CD4-positive, alpha-beta memory T cell (primary cell): ENCODE data around the gene EHD3. TPM values are rescaled to one million over a fixed set of nuclear protein-coding genes. Genes with fewer than 3 reads are reported as not detected.

ENCODE experiments used
- CTCF ChIA-PET: fragments of 350-600 bp; sonication (Branson Sonifier 250); formaldehyde crosslinking; loops from one replicate; lab custom pipeline; 2021; ENCODE audit warnings: inconsistent platforms; ENCODE audit not compliant: partially characterized antibody; lab: Charles Lee
- POLR2A ChIA-PET: fragments of 350-600 bp; sonication (Branson Sonifier 250); formaldehyde crosslinking; loops from one replicate; lab custom pipeline; 2021; ENCODE audit not compliant: partially characterized antibody; lab: Charles Lee
- DNase-seq, 5 donors: peaks; one replicate each; pipeline versions ENCODE4 v3.0.0 to v3.0.0-alpha.2; 2020 to 2022; ENCODE audit warnings: mixed read lengths in 1 of 5
- H3K27ac ChIP-seq: one replicate; pipeline ENCODE4 v1.7.0; 2013; ENCODE audit warnings: low read depth, low read length
- H3K27me3 ChIP-seq: 2 replicates; pipeline ENCODE4 v1.7.0; 2013; ENCODE audit warnings: mild to moderate bottlenecking, low read length, moderate library complexity; ENCODE audit not compliant: insufficient read depth
- H3K36me3 ChIP-seq: 2 replicates; pipeline ENCODE4 v1.7.0; 2013; ENCODE audit warnings: mild to moderate bottlenecking, low read length, moderate library complexity; ENCODE audit not compliant: insufficient read depth
- H3K4me1 ChIP-seq: 2 replicates; pipeline ENCODE4 v1.7.0; 2013; ENCODE audit warnings: mild to moderate bottlenecking, low read length, moderate library complexity; ENCODE audit not compliant: insufficient read depth
- H3K4me3 ChIP-seq, 2 donors: one replicate each; pipeline ENCODE4 v1.7.0; 2013; ENCODE audit warnings: low read length in 2 of 2, mild to moderate bottlenecking in 1 of 2
- H3K9me3 ChIP-seq, 2 donors: one replicate each; pipeline ENCODE4 v1.7.0; 2013; ENCODE audit warnings: low read length in 2 of 2, control low read depth in 1 of 2; ENCODE audit not compliant: control insufficient read depth in 1 of 2
- H3K27ac Mint-ChIP-seq, 7 donors: one replicate each; pipeline ENCODE4 v1.8.0; 2020 to 2021; ENCODE audit warnings: mixed read lengths in 7 of 7, mild to moderate bottlenecking in 6 of 7, inconsistent platforms in 3 of 7, moderate library complexity in 3 of 7
- H3K27me3 Mint-ChIP-seq, 2 donors: one replicate each; pipeline ENCODE4 v1.8.0; 2020 to 2021; ENCODE audit warnings: mixed read lengths in 2 of 2
- H3K36me3 Mint-ChIP-seq, 2 donors: one replicate each; pipeline ENCODE4 v1.8.0; 2020 to 2021; ENCODE audit warnings: mixed read lengths in 2 of 2, inconsistent platforms in 1 of 2, mild to moderate bottlenecking in 1 of 2
- H3K4me1 Mint-ChIP-seq, 4 donors: one replicate each; pipeline ENCODE4 v1.8.0; 2020 to 2021; ENCODE audit warnings: mixed read lengths in 4 of 4, mild to moderate bottlenecking in 1 of 4
- H3K4me3 Mint-ChIP-seq, 8 donors: one replicate each; pipeline ENCODE4 v1.8.0; 2020 to 2021; ENCODE audit warnings: mixed read lengths in 8 of 8, mild to moderate bottlenecking in 7 of 8, moderate library complexity in 6 of 8, inconsistent platforms in 3 of 8
- H3K9me3 Mint-ChIP-seq, 8 donors: one replicate each; pipeline ENCODE4 v1.8.0; 2020 to 2021; ENCODE audit warnings: mixed read lengths in 8 of 8, mild to moderate bottlenecking in 5 of 8, inconsistent platforms in 3 of 8, moderate library complexity in 1 of 8
- intact Hi-C: fragments of 100-400 bp; cut with micrococcal nuclease; formaldehyde crosslinking; loops from one replicate; pipeline ENCODE4 v1.15.1; 2023
- polyA plus RNA-seq, 2 donors: library from polyadenylated mRNA; unstranded; fragments of 300-500 nt; fragmentation: Illumina TruSeq; gene quantifications; one replicate each; pipeline ENCODE4 v1.2.3, GENCODE V29; 2021
- total RNA-seq, 2 experiments: library from RNA; stranded (reverse); gene quantifications; one replicate each; pipeline ENCODE4 v1.2.3, GENCODE V29; 2021

The EHD3 gene
- total and polyA plus RNA-seq, 4 experiments from 2014 or later: 2.3 to 4.4 (median 4.2) TPM

DNA sequence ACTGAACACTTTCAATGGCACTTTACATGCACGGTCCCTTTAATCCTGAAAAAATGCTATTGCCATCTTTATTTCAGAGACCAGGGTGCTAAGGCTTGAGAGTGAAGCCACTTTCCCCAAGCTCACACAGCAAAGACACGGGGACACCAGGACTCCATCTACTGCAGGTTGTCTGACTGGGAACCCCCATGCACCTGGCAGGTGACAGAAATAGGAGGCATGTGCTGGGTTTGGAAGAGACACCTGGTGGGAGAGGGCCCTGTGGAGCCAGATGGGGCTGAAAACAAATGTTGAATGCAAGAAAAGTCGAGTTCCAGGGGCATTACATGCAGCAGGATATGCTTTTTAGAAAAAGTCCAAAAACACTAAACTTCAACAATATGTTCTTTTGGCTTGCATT, 5.2 kb upstream of the EHD3 start:
- Mint-ChIP-seq H3K9me3 (peaks cover 0 to 2% (median 0%) of the 10 kb centered on the region in 8 donors), H3K27ac (no peak overlapping the region), H3K4me3 (no peak overlapping the region), H3K4me1 (peaks cover 5 to 10% (median 8%) of the 10 kb centered on the region in 4 donors), H3K36me3 (no peaks in the 10 kb centered on the region), H3K27me3 (peaks cover 9 to 14% of the 10 kb centered on the region in 2 donors)
- H3K4me1 ChIP-seq: peaks cover 7% of the 10 kb centered on the region
- no peaks in the 10 kb centered on the region for H3K9me3 ChIP-seq
- ChIA-PET POLR2A (no interaction called here), CTCF (interaction anchor here (0.8 kb wide), 1 partner anchor 1064 kb away, joined by 4 read pairs; no protein-coding TSS in a partner anchor)
- intact Hi-C loops: no loop called here
- H3K4me3 ChIP-seq: no peak overlapping the region
- peaks cover 6% of the 10 kb centered on the region for H3K27me3 ChIP-seq
- H3K36me3 ChIP-seq: no peaks in the 10 kb centered on the region
- DNase-seq: no peak
- H3K27ac ChIP-seq: no peak overlapping the region

DNA sequence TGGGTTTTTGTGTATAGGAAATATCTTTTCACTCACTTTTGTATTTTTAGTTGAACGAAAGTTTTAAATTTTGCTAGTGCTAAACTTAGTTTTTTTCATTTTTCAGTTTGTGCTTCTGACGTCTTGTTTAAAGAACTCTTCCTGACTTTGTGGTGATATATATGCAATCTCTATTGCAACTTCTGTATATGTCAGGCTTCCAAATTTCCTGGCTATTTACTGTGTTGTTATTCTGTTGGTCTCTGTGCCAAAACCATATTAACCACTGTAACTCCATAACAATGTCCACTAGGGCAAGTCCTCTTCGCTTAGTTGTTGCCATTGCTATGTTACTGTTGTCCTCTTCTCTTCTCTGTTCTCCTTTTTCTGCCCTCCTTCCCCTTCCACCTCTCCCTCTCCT, 3.2 kb upstream of the EHD3 start:
- no peak overlapping the region for H3K4me3 ChIP-seq
- Mint-ChIP-seq H3K9me3 (no peaks in the 10 kb centered on the region), H3K4me3 (no peak overlapping the region), H3K36me3 (no peaks in the 10 kb centered on the region), H3K27me3 (peaks cover 1 to 8% of the 10 kb centered on the region in 2 donors), H3K27ac (no peak overlapping the region), H3K4me1 (peaks cover 13 to 23% (median 19%) of the 10 kb centered on the region in 4 donors)
- no peaks in the 10 kb centered on the region for H3K9me3 ChIP-seq
- peaks cover 20% of the 10 kb centered on the region for H3K4me1 ChIP-seq
- intact Hi-C loops: no loop called here
- ChIA-PET POLR2A (interaction anchor here (1.0 kb wide), 1 partner anchor 22 kb away, joined by 6 read pairs; no protein-coding TSS in a partner anchor), CTCF (no interaction called here)
- no peak for DNase-seq
- H3K27me3 ChIP-seq: peaks cover 6% of the 10 kb centered on the region
- H3K36me3 ChIP-seq: no peaks in the 10 kb centered on the region
- H3K27ac ChIP-seq: no peak overlapping the region

DNA sequence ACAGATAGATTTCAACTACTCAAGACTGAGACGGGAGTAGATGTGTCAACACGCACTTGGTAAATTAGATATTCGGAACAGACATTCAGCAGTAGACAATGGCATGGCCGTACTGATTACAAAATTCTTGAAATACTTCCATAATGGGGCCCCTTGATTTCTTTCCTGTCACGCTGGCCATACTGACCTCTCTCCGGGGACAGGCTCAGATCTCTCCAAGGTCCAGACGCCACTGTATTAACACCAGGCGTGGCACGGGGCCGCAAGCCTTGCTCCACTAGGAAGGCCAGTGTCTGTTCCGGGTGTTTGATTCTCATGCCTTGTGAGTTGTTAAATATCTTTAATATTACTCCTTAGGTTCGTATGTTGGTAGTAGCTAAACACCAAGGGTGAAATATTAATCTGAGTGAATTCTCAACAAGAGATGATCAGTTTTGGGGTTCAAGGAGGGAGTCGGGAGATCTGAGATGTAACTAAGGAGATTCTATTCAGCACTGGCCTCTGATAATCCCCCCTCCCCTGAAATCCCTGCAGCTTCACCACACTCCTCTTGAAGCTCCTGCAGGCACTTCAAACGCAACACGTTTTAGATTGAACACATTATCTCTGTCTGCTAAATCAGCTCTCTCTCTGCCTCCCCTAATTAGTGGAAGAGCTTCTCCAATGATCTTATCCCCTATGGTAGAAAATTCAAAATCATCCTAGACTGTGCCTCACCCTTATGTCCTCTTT, 2.2 kb upstream of the EHD3 start:
- H3K36me3 ChIP-seq: no peaks in the 10 kb centered on the region
- peak overlapping the region in 1 of 7 donors; percentile 19 for H3K27ac Mint-ChIP-seq
- H3K9me3 Mint-ChIP-seq: no peaks in the 10 kb centered on the region
- H3K4me3 Mint-ChIP-seq: peak overlapping the region in 1 of 8 donors; percentile 21
- peaks cover 22% of the 10 kb centered on the region for H3K4me1 ChIP-seq
- H3K27me3 ChIP-seq: peaks cover 6% of the 10 kb centered on the region
- CTCF ChIA-PET: no interaction called here
- no peak for DNase-seq
- intact Hi-C loops: no loop called here
- H3K4me3 ChIP-seq: no peak overlapping the region
- no peaks in the 10 kb centered on the region for H3K9me3 ChIP-seq
- POLR2A ChIA-PET: no interaction called here
- no peak overlapping the region for H3K27ac ChIP-seq
- peaks cover 1 to 8% of the 10 kb centered on the region in 2 donors for H3K27me3 Mint-ChIP-seq
- H3K36me3 Mint-ChIP-seq: no peaks in the 10 kb centered on the region
- H3K4me1 Mint-ChIP-seq: peaks cover 15 to 32% (median 22%) of the 10 kb centered on the region in 4 donors

DNA sequence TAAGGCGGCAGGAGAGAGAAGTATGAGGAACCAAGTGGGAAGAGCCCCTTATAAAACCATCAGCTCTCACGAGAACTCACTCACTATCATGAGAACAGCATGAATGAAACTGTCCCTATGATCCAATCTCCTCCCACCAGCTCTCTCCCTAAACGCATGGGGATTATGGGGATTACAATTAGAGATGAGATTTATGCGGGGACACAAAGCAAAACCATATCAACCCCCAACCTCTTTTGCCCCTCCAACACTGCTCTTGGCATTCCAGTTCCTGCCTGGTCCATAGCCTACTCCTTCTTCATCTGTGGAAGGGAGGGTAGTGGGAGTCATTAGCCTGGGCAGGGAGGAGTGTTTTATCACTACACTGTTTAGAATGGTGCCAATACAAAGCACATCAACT, 1.4 kb upstream of the EHD3 start:
- POLR2A ChIA-PET: no interaction called here
- peak overlapping the region in 2 of 8 donors; percentile 27 to 78 for H3K4me3 Mint-ChIP-seq
- no peak for DNase-seq
- no peak overlapping the region for H3K27ac Mint-ChIP-seq
- Histone ChIP-seq H3K27ac (no peak overlapping the region), H3K27me3 (peaks cover 6% of the 10 kb centered on the region), H3K4me1 (peaks cover 22% of the 10 kb centered on the region), H3K36me3 (no peaks in the 10 kb centered on the region), H3K9me3 (no peaks in the 10 kb centered on the region), H3K4me3 (no peak overlapping the region)
- H3K4me1 Mint-ChIP-seq: peaks cover 17 to 36% (median 25%) of the 10 kb centered on the region in 4 donors
- H3K9me3 Mint-ChIP-seq: no peaks in the 10 kb centered on the region
- no peaks in the 10 kb centered on the region for H3K36me3 Mint-ChIP-seq
- CTCF ChIA-PET: interaction anchor here (1.7 to 1.8 kb wide), 2 partner anchors 86 to 100 kb away, joined by 5 read pairs; no protein-coding TSS in a partner anchor
- H3K27me3 Mint-ChIP-seq: peaks cover 1 to 2% of the 10 kb centered on the region in 2 donors
- intact Hi-C loops: no loop called here

DNA sequence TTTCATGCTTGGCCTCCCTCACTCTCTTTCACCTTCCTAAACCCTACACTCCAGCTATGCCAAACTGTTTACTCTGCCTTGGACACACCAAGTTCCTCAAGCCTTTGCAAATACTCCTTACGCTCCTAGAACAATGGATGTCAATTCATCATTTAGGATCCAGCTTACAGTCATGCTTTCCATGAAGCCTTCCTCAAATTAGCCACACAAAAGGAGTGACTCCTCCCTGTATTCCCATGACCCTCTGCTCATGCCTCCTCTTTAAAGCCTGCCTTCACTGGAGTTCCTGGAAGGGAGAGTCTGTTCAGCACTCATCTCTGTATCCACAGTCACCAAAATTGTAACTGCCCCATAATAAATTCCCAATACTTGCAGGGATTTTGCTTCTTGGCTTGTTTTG, 721 bp upstream of the EHD3 start:
- no peaks in the 10 kb centered on the region for H3K9me3 ChIP-seq
- intact Hi-C loops: no loop called here
- H3K27me3 ChIP-seq: peaks cover 6% of the 10 kb centered on the region
- peaks cover 22% of the 10 kb centered on the region for H3K4me1 ChIP-seq
- H3K27ac Mint-ChIP-seq: peak overlapping the region in 2 of 7 donors; percentile 9 to 17
- H3K4me1 Mint-ChIP-seq: peaks cover 17 to 36% (median 25%) of the 10 kb centered on the region in 4 donors
- POLR2A ChIA-PET: interaction anchor here (1.6 kb wide), 1 partner anchor 1086 kb away, joined by 9 read pairs; the partner anchor contains the start of gene YPEL5
- H3K4me3 ChIP-seq: peak overlapping the region; percentile 49 to 66
- no peaks in the 10 kb centered on the region for H3K36me3 Mint-ChIP-seq
- no peak for DNase-seq
- H3K9me3 Mint-ChIP-seq: no peaks in the 10 kb centered on the region
- H3K27me3 Mint-ChIP-seq: peaks cover 0 to 1% of the 10 kb centered on the region in 2 donors
- H3K27ac ChIP-seq: no peak overlapping the region
- CTCF ChIA-PET: interaction anchor here (0.6 to 1.8 kb wide), 6 partner anchors 11 to 522 kb away, joined by 4 to 6 read pairs (median 5); no protein-coding TSS in a partner anchor
- H3K4me3 Mint-ChIP-seq: peak overlapping the region; percentile 44 to 87 (median 80)
- no peaks in the 10 kb centered on the region for H3K36me3 ChIP-seq

DNA sequence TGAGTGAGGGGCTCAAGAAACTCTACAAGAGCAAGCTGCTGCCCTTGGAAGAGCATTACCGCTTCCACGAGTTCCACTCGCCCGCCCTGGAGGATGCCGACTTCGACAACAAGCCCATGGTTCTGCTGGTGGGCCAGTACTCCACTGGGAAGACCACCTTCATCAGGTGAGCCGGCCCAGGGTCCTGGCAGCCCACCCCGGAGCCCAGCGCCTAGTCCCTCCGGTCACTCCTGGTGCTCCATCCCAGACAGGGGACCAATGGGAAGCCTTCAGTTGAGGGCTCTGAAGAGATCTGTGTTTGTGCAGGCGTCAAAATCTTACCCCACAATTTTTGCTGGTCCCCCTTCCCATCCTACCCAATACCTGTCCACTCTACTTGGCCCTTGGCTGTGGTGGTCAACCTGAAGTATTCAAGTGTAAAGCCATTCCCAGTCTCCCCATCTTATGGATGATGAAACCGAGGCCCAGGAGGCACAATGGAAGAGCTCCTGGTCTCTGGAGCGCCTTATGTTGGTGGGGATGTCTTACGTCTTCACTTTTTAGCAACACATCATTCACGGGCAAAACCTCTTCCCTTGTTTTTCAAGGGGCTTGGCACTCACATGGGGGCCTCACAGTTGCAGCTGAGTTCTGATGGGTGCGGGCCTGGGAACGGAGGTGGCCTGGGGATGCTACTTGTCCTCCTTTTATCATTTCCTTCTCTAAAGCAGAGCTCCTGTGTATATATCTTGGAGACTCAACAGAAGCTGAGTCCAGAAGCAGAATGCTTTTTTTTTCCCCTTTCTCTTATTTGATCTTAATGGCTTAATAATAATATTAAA, 941 bp downstream of the EHD3 start:
- no peak overlapping the region for H3K27ac ChIP-seq
- CTCF ChIA-PET: interaction anchor here (0.7 to 1.5 kb wide), 2 partner anchors 98 to 1089 kb away, joined by 3 read pairs; no protein-coding TSS in a partner anchor

More for the DNA sequence above, 941 bp downstream of the EHD3 start:
- Histone ChIP-seq H3K9me3 (no peaks in the 10 kb centered on the region), H3K4me3 (peak overlapping the region; percentile 49 to 66), H3K36me3 (no peaks in the 10 kb centered on the region), H3K4me1 (peaks cover 22% of the 10 kb centered on the region), H3K27me3 (peaks cover 4% of the 10 kb centered on the region)
- Mint-ChIP-seq H3K27ac (peak overlapping the region; percentile 7 to 87 (median 76)), H3K4me3 (peak overlapping the region; percentile 78 to 85 (median 82)), H3K36me3 (no peaks in the 10 kb centered on the region), H3K9me3 (no peaks in the 10 kb centered on the region), H3K27me3 (peaks cover 0 to 1% of the 10 kb centered on the region in 2 donors), H3K4me1 (peaks cover 17 to 36% (median 25%) of the 10 kb centered on the region in 4 donors)
- intact Hi-C loops: loop anchor here (1.0 kb wide), 2 partner anchors 98 to 524 kb away; no protein-coding TSS in a partner anchor
- POLR2A ChIA-PET: interaction anchor here (1.2 to 1.6 kb wide), 2 partner anchors 90 to 1088 kb away, joined by 3 to 9 read pairs; partner anchors contain the start of gene YPEL5
- no peak for DNase-seq
